Measurements from ENCODE around the gene ZRANB3. TPM values are rescaled to one million over a fixed set of nuclear protein-coding genes. Genes with fewer than 3 reads are reported as not detected.

ZRANB3 gene
- total RNA-seq, 4 donors from 2014 or later = 4.8 to 9.3 (median 5.5) TPM

DNA sequence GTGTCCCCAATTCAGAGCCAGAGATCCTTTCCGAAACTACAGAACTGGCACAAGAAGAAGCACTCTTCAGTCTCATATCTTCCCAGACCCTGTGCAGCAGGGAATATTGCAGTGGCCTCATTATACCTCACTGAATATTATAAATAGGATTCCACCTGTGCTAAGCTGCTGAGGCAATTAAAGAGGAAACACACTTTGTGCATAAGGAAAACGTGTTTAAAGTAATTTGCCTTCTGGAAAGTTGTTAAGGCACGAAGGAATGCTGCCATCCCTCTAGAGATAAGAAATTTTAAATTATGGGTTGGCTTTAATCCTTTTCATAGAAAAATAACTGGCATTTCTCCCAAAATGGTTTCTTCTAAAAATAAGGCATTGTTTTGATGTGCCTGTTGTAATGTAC, 245.6 kb downstream of the ZRANB3 start:
- TF ChIP-seq POLR2A (IDR thresholded peaks at IDR 0.05) = no peak
- TF ChIP-seq, protein P1, sequence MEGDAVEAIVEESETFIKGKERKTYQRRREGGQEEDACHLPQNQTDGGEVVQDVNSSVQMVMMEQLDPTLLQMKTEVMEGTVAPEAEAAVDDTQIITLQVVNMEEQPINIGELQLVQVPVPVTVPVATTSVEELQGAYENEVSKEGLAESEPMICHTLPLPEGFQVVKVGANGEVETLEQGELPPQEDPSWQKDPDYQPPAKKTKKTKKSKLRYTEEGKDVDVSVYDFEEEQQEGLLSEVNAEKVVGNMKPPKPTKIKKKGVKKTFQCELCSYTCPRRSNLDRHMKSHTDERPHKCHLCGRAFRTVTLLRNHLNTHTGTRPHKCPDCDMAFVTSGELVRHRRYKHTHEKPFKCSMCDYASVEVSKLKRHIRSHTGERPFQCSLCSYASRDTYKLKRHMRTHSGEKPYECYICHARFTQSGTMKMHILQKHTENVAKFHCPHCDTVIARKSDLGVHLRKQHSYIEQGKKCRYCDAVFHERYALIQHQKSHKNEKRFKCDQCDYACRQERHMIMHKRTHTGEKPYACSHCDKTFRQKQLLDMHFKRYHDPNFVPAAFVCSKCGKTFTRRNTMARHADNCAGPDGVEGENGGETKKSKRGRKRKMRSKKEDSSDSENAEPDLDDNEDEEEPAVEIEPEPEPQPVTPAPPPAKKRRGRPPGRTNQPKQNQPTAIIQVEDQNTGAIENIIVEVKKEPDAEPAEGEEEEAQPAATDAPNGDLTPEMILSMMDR (IDR thresholded peaks at IDR 0.05) = no peak
- no peak for TF ChIP-seq EP300 (IDR thresholded peaks at IDR 0.05)
- Histone ChIP-seq H3K9me3 (peaks cover 0 to 40% (median 2%) of the 10 kb centered on the region in 4 donors), H3K4me1 (no peaks in the 10 kb centered on the region), H3K4me3 (no peak overlapping the region), H3K27ac (no peak overlapping the region), H3K27me3 (no peaks in the 10 kb centered on the region), H3K36me3 (no peaks in the 10 kb centered on the region)
- no peak for DNase-seq (ENCODE audit: low spot score in 2 of 2)
- 62 to 69% methylated on average over 3 of the region's 3 CpGs for WGBS, 2 donors

DNA sequence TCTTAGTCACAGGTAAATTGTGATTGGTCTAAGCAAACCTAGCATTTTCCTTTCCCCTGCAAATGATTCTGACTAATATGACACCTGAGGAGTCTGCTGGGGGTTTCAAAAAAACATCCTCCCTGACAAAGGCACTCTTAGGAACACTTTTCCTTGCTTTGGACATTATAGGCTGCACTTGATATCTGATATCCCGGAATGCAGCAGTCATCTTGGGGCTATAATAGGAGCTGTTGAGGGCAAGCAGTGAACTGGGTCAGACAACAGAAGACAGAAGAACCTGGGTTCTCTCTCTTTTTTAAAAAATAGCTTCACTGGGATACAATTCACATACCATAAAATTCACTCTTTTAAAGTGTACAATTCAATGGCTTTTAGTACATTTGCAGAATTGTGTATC, 249.6 kb downstream of the ZRANB3 start:
- Histone ChIP-seq H3K9me3 (peaks cover 0 to 11% (median 0%) of the 10 kb centered on the region in 4 donors), H3K27ac (no peak overlapping the region), H3K27me3 (no peaks in the 10 kb centered on the region), H3K4me1 (no peaks in the 10 kb centered on the region), H3K4me3 (no peak overlapping the region), H3K36me3 (no peaks in the 10 kb centered on the region)
- DNase-seq (ENCODE audit: low spot score in 2 of 2) = no peak
- WGBS, 2 donors = 88 to 94% methylated on average over 1 of the region's 1 CpG
- TF ChIP-seq, protein P1 (IDR thresholded peaks at IDR 0.05) = no peak
- TF ChIP-seq EP300 (IDR thresholded peaks at IDR 0.05) = no peak
- no peak for TF ChIP-seq POLR2A (IDR thresholded peaks at IDR 0.05)

DNA sequence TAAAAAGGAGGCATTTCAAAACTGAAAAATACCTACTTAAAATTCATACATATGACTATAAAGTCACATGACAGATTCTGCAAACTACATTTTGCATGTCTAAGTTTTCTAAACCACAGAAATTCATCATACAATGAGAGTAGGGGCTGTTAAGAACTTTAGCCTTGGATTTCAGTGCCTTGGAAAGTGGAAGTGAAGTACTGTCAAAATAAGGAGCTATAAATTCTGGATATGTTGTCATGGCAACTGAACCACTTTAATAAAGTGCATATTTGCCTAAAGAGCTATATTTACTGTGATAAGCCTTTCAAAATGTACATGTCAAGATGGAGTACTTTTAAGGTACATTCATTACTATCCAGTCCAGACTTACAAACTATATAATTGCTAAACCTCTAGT, 251.8 kb downstream of the ZRANB3 start:
- no peak for TF ChIP-seq POLR2A (IDR thresholded peaks at IDR 0.05)
- TF ChIP-seq, protein P1 (IDR thresholded peaks at IDR 0.05) = no peak
- no peak for DNase-seq (ENCODE audit: low spot score in 2 of 2)
- Histone ChIP-seq H3K27me3 (no peaks in the 10 kb centered on the region), H3K4me1 (no peaks in the 10 kb centered on the region), H3K9me3 (no peaks in the 10 kb centered on the region), H3K4me3 (no peak overlapping the region), H3K36me3 (no peaks in the 10 kb centered on the region), H3K27ac (no peak overlapping the region)

DNA sequence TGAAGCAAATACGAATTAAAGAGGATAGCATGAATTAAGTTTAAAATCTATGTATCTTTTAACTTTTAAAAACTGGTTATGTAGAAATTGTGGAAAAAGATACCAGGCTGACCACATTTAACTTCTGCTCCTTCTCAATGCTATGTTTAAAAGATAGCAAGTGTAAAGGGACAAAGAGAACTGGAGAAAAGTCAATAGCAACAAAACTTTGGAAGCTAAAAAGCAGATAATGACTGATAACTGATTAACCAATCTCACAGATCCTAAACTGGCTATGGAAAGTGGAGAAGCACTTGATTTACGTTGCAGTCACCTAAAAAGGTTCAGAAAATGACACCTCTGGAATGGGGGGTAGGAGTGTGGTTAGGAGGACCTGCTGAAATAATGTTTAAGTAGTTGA, 254.5 kb downstream of the ZRANB3 start:
- Histone ChIP-seq H3K27me3 (no peaks in the 10 kb centered on the region), H3K4me1 (no peaks in the 10 kb centered on the region), H3K27ac (no peak overlapping the region), H3K36me3 (no peaks in the 10 kb centered on the region), H3K9me3 (no peaks in the 10 kb centered on the region), H3K4me3 (no peak overlapping the region)
- no peak for DNase-seq (ENCODE audit: low spot score in 2 of 2)
- TF ChIP-seq POLR2A (IDR thresholded peaks at IDR 0.05) (no peak), EP300 (IDR thresholded peaks at IDR 0.05) (no peak)
- TF ChIP-seq, protein P1 (IDR thresholded peaks at IDR 0.05) = no peak
- WGBS, 2 donors = 93% methylated on average over 2 of the region's 2 CpGs

DNA sequence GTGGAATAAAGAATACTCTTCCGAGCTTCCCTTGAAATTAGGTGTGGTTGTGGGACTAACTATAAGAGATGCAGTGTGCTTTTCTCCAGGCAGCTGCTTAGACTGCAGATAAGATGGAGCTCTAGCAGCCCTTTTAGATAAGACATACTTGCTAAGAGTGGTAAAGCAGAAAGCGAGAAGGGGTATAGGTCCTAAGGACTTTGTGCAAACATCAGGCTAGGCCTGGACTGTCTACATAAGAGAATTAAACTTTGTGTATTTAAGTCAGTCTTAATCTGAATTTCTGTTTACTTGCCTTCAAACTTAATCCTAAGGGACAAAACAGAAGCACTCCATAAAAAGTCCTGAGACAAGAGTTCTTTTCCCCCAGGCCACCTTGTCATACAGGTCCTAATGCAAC, 260.0 kb downstream of the ZRANB3 start:
- Histone ChIP-seq H3K4me3 (no peak overlapping the region), H3K9me3 (no peaks in the 10 kb centered on the region), H3K27me3 (no peaks in the 10 kb centered on the region), H3K4me1 (no peaks in the 10 kb centered on the region), H3K27ac (no peak overlapping the region), H3K36me3 (no peaks in the 10 kb centered on the region)
- no peak for DNase-seq (ENCODE audit: low spot score in 2 of 2)
- TF ChIP-seq POLR2A (IDR thresholded peaks at IDR 0.05) (no peak), EP300 (IDR thresholded peaks at IDR 0.05) (no peak)
- TF ChIP-seq, protein P1 (IDR thresholded peaks at IDR 0.05) = no peak
- 91 to 97% methylated on average over 2 of the region's 2 CpGs for WGBS, 2 donors

Measured in tibial nerve (tissue), 4 donors.